PFSK-1 (cell line): ENCODE results near the gene ZRANB1.

Source experiments
- FOXP2 ChIP-seq: optimal IDR thresholded peaks from 2 replicates; pipeline ENCODE3; 2011; ENCODE audit warnings: borderline replicate concordance, control low read depth, inconsistent platforms; ENCODE audit not compliant: insufficient read depth; ENCODE audit errors: extremely low read length, extremely low read depth
- POLR2AphosphoS5 ChIP-seq: IDR thresholded peaks from 2 replicates; pipeline ENCODE4 v1.6.1; 2012; ENCODE audit warnings: low read depth, mild to moderate bottlenecking, control low read depth, low read length, moderate library complexity
- REST ChIP-seq, 2 experiments: IDR thresholded peaks; 2 replicates each; pipeline versions ENCODE4 v1.6.1 to v1.8.0; 2011 to 2012; ENCODE audit warnings: low read depth in 2 of 2, low read length in 2 of 2, control low read depth in 1 of 2, inconsistent platforms in 1 of 2, mild to moderate bottlenecking in 1 of 2, moderate library complexity in 1 of 2; ENCODE audit not compliant: insufficient read depth in 1 of 2
- SIN3A ChIP-seq: IDR thresholded peaks from 2 replicates; pipeline ENCODE4 v1.6.1; 2012; ENCODE audit warnings: mild to moderate bottlenecking, low read length, moderate library complexity, borderline replicate concordance; ENCODE audit not compliant: insufficient read depth
- TAF1 ChIP-seq: IDR thresholded peaks from 2 replicates; pipeline ENCODE4 v1.6.1; 2012; ENCODE audit warnings: low read length, control low read depth, borderline replicate concordance; ENCODE audit not compliant: insufficient read depth

ZRANB1 gene

GRCh38 chr10:125007436-125007835 lies 65.5 kb downstream of the ZRANB1 start:
- TF ChIP-seq TAF1, result no peak
- TF ChIP-seq SIN3A, result no peak
- TF ChIP-seq POLR2AphosphoS5, result no peak
- TF ChIP-seq REST (IDR thresholded peaks at IDR 0.05; ENCODE audit: insufficient read depth in 1 of 2, low read depth in 2 of 2, low read length in 2 of 2), result no peak
- TF ChIP-seq FOXP2, result no peak

- TF ChIP-seq POLR2AphosphoS5, result no peak
- TF ChIP-seq SIN3A, result no peak
- TF ChIP-seq REST (IDR thresholded peaks at IDR 0.05; ENCODE audit: insufficient read depth in 1 of 2, low read depth in 2 of 2, low read length in 2 of 2), result no peak
- no peak for TF ChIP-seq TAF1
- TF ChIP-seq FOXP2, result no peak
These were observed 67.0 kb downstream of the ZRANB1 start for GRCh38 chr10:125008689-125009638.

- TF ChIP-seq SIN3A, result no peak
- no peak for TF ChIP-seq FOXP2
- TF ChIP-seq TAF1, result no peak
- TF ChIP-seq POLR2AphosphoS5, result no peak
- TF ChIP-seq REST (IDR thresholded peaks at IDR 0.05; ENCODE audit: insufficient read depth in 1 of 2, low read depth in 2 of 2, low read length in 2 of 2), result no peak
These were observed 67.8 kb downstream of the ZRANB1 start for GRCh38 chr10:125009661-125010161.

- TF ChIP-seq TAF1 (no peak), POLR2AphosphoS5 (no peak), REST (IDR thresholded peaks at IDR 0.05; ENCODE audit: insufficient read depth in 1 of 2, low read depth in 2 of 2, low read length in 2 of 2) (no peak), SIN3A (no peak), FOXP2 (no peak)
These were observed 68.4 kb downstream of the ZRANB1 start for GRCh38 chr10:125010362-125010761.
